ES-I3 (cell line): ENCODE results near the gene GSC2.
"Not testable (repeated sequence)": the region's sequence is repeated elsewhere in the genome, so short reads cannot be mapped to it uniquely, and the experiment has no call there.

Experiments used
- H3K36me3 ChIP-seq: 2 replicates; pipeline ENCODE4 v1.6.1; 2013; ENCODE audit warnings: mild to moderate bottlenecking, low read length, control low read depth, moderate library complexity; ENCODE audit not compliant: insufficient read depth
- H3K4me1 ChIP-seq: 2 replicates; pipeline ENCODE4 v1.6.1; 2013; ENCODE audit warnings: mild to moderate bottlenecking, control low read depth, low read length; ENCODE audit not compliant: insufficient read depth
- H3K9ac ChIP-seq: 2 replicates; pipeline ENCODE4 v1.6.1; 2013; ENCODE audit warnings: low read depth, mild to moderate bottlenecking, low read length, moderate library complexity
- H3K9me3 ChIP-seq: 2 replicates; pipeline ENCODE4 v1.6.1; 2013; ENCODE audit warnings: mild to moderate bottlenecking, low read length, moderate library complexity; ENCODE audit not compliant: control insufficient read depth, insufficient read depth

GSC2 gene

GRCh38 chr22:19174106-19175025, 24.3 kb upstream of the GSC2 start:
- H3K9me3 ChIP-seq, result no peaks in the 10 kb centered on the region
- no peaks in the 10 kb centered on the region; the same call in 1 of the 2 replicates for H3K36me3 ChIP-seq
- H3K9ac ChIP-seq, result no peak overlapping the region
- peaks cover 36% of the 10 kb centered on the region for H3K4me1 ChIP-seq

- no peaks in the 10 kb centered on the region for H3K9me3 ChIP-seq
- no peaks in the 10 kb centered on the region; the same call in 1 of the 2 replicates for H3K36me3 ChIP-seq
- H3K9ac ChIP-seq, result no peak overlapping the region
- H3K4me1 ChIP-seq, result peaks cover 36% of the 10 kb centered on the region
Observed at GRCh38 chr22:19173047-19174035, 23.2 kb upstream of the GSC2 start.

- H3K4me1 ChIP-seq, result peaks cover 36% of the 10 kb centered on the region
- peak overlapping the region; percentile 92 for H3K9ac ChIP-seq
- no peaks in the 10 kb centered on the region; the same call in 1 of the 2 replicates for H3K36me3 ChIP-seq
- H3K9me3 ChIP-seq, result no peaks in the 10 kb centered on the region
Observed at GRCh38 chr22:19172213-19173046, 22.3 kb upstream of the GSC2 start.

GRCh38 chr22:19169947-19170318, 19.8 kb upstream of the GSC2 start:
- no peaks in the 10 kb centered on the region for H3K9me3 ChIP-seq
- H3K9ac ChIP-seq, result peak overlapping the region; percentile 51; the same call in 1 of the 2 replicates
- H3K4me1 ChIP-seq, result peaks cover 16% of the 10 kb centered on the region
- no peaks in the 10 kb centered on the region for H3K36me3 ChIP-seq

- Histone ChIP-seq H3K4me1 (peaks cover 9% of the 10 kb centered on the region), H3K36me3 (no peaks in the 10 kb centered on the region), H3K9me3 (no peaks in the 10 kb centered on the region), H3K9ac (peak overlapping the region; percentile 51; the same call in 1 of the 2 replicates)
Observed at GRCh38 chr22:19169002-19169946, 19.2 kb upstream of the GSC2 start.

GRCh38 chr22:19168088-19168890, 18.2 kb upstream of the GSC2 start:
- Histone ChIP-seq H3K4me1 (peaks cover 5% of the 10 kb centered on the region; the same call in 1 of the 2 replicates), H3K36me3 (no peaks in the 10 kb centered on the region), H3K9me3 (no peaks in the 10 kb centered on the region), H3K9ac (no peak overlapping the region)

- Histone ChIP-seq H3K4me1 (no peaks in the 10 kb centered on the region), H3K9me3 (no peaks in the 10 kb centered on the region), H3K9ac (no peak overlapping the region), H3K36me3 (no peaks in the 10 kb centered on the region)
Observed at GRCh38 chr22:19167106-19167869, 17.2 kb upstream of the GSC2 start.

- Histone ChIP-seq H3K9ac (no peak overlapping the region), H3K9me3 (no peaks in the 10 kb centered on the region), H3K36me3 (no peaks in the 10 kb centered on the region), H3K4me1 (no peaks in the 10 kb centered on the region)
Observed at GRCh38 chr22:19166421-19166820, 16.3 kb upstream of the GSC2 start.

GRCh38 chr22:19164425-19164824, 14.3 kb upstream of the GSC2 start:
- Histone ChIP-seq H3K9me3 (no peaks in the 10 kb centered on the region), H3K4me1 (no peaks in the 10 kb centered on the region), H3K36me3 (no peaks in the 10 kb centered on the region), H3K9ac (no peak overlapping the region)

GRCh38 chr22:19158649-19159048, 8.6 kb upstream of the GSC2 start:
- not testable (repeated sequence) for H3K9ac ChIP-seq, H3K9me3 ChIP-seq, H3K4me1 ChIP-seq, H3K36me3 ChIP-seq

GRCh38 chr22:19156109-19156508, 6.0 kb upstream of the GSC2 start:
- H3K36me3 ChIP-seq, H3K4me1 ChIP-seq, H3K9ac ChIP-seq, H3K9me3 ChIP-seq: not testable (repeated sequence)
